MM.1S (cell line): ENCODE data around the gene THEM4.

Experiments used
- DNase-seq: peaks from one replicate; pipeline ENCODE4 v3.0.0-alpha.2; 2015
- H2AFZ ChIP-seq: fragments of 300-600 bp; sonication (generic); 2 replicates; pipeline ENCODE4 v1.6.0; 2016; ENCODE audit warnings: antibody characterized with exemption, low read length
- H3F3A ChIP-seq: fragments of 300-600 bp; sonication (generic); 2 replicates; pipeline ENCODE4 v1.6.1; 2016; ENCODE audit warnings: mild to moderate bottlenecking, antibody characterized with exemption, low read length, moderate library complexity, mixed read lengths; ENCODE audit not compliant: insufficient read depth
- H3K27ac ChIP-seq: fragments of 300-600 bp; sonication (generic); 2 replicates; pipeline ENCODE4 v1.5.1; 2016; ENCODE audit warnings: mild to moderate bottlenecking, low read length
- H3K27me3 ChIP-seq: fragments of 300-600 bp; sonication (generic); replicated peaks from 2 replicates; pipeline ENCODE4 v1.6.0; 2016; ENCODE audit warnings: low read length; ENCODE audit not compliant: insufficient read depth
- H3K36me3 ChIP-seq: fragments of 300-600 bp; sonication (generic); replicated peaks from 2 replicates; pipeline ENCODE4 v1.6.1; 2016; ENCODE audit warnings: mild to moderate bottlenecking, low read length, mixed read lengths; ENCODE audit not compliant: insufficient read depth
- H3K4me1 ChIP-seq: fragments of 300-600 bp; sonication (generic); 2 replicates; pipeline ENCODE4 v1.6.1; 2016; ENCODE audit warnings: low read length, mixed read lengths
- H3K4me2 ChIP-seq: fragments of 300-600 bp; sonication (generic); 2 replicates; pipeline ENCODE4 v1.6.0; 2016; ENCODE audit warnings: low read depth, low read length
- H3K4me3 ChIP-seq: fragments of 300-600 bp; sonication (generic); 2 replicates; pipeline ENCODE4 v1.5.1; 2016; ENCODE audit warnings: low read length, mixed read lengths
- H3K79me2 ChIP-seq: fragments of 300-600 bp; sonication (generic); 2 replicates; pipeline ENCODE4 v1.6.1; 2016; ENCODE audit warnings: mixed run types, low read length, mixed read lengths
- H3K9ac ChIP-seq: fragments of 300-600 bp; sonication (generic); 2 replicates; pipeline ENCODE4 v1.6.1; 2016; ENCODE audit warnings: low read length, mixed read lengths
- H3K9me2 ChIP-seq: fragments of 300-600 bp; sonication (generic); replicated peaks from 2 replicates; pipeline ENCODE4 v1.6.1; 2016; ENCODE audit warnings: mild to moderate bottlenecking, low read length, mixed read lengths; ENCODE audit not compliant: insufficient read depth
- H3K9me3 ChIP-seq: fragments of 300-600 bp; sonication (generic); replicated peaks from 2 replicates; pipeline ENCODE4 v1.6.1; 2016; ENCODE audit warnings: mild to moderate bottlenecking, low read length, mixed read lengths; ENCODE audit not compliant: insufficient read depth
- H4K20me1 ChIP-seq: fragments of 300-600 bp; sonication (generic); 2 replicates; pipeline ENCODE4 v1.6.1; 2016; ENCODE audit warnings: mild to moderate bottlenecking, low read length, moderate library complexity, mixed read lengths; ENCODE audit not compliant: insufficient read depth
- EZH2 ChIP-seq: fragments of 300-600 bp; sonication (generic); optimal IDR thresholded peaks from 2 replicates; pipeline ENCODE3; 2017; ENCODE audit warnings: low read depth, mild to moderate bottlenecking, antibody characterized with exemption, low read length, mixed read lengths
- EZH2phosphoT487 ChIP-seq: fragments of 300-600 bp; sonication (generic); IDR thresholded peaks from 2 replicates; pipeline ENCODE4 v1.6.1; 2018; ENCODE audit warnings: antibody characterized with exemption, low read length
- TF ChIP-seq, protein P1 (sequence below): fragments of 300-600 bp; sonication (generic); IDR thresholded peaks from 2 replicates; pipeline ENCODE4 v1.5.1; 2016; ENCODE audit warnings: antibody characterized with exemption, low read length, mixed read lengths

Gene THEM4

DNA sequence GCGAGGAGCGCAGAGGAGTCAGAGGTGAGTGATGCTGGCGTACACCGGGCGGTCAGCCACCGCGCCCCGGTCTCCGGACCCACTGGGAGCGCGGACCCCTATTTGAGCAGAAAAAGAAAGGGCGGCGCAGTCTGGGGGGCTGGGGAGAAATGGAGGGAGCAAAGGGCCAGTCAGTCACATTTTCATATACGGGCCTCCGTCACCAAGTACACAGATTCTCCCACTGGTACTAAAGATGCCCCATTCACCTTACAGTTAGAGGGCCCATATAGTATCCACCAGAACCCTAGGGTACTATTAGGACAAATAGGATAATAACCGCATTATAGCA, 70.3 kb downstream of the THEM4 start:
- peaks cover 21% of the 10 kb centered on the region for H3F3A ChIP-seq
- H3K4me3 ChIP-seq, result peak overlapping the region; percentile 75
- H3K27me3 ChIP-seq, result no peaks in the 10 kb centered on the region
- H3K36me3 ChIP-seq, result no peaks in the 10 kb centered on the region
- H4K20me1 ChIP-seq, result no peaks in the 10 kb centered on the region
- no peaks in the 10 kb centered on the region for H3K79me2 ChIP-seq
- H3K4me1 ChIP-seq, result peaks cover 36% of the 10 kb centered on the region
- peak overlapping the region; percentile 92 for H2AFZ ChIP-seq
- H3K9ac ChIP-seq, result peak overlapping the region; percentile 66; the same call in 1 of the 2 replicates
- H3K9me3 ChIP-seq, result no peaks in the 10 kb centered on the region
- no peaks in the 10 kb centered on the region for H3K9me2 ChIP-seq
- DNase-seq, result no peak
- peak overlapping the region; percentile 92 for H3K4me2 ChIP-seq
- TF ChIP-seq EZH2phosphoT487, result no peak
- TF ChIP-seq, protein P1, sequence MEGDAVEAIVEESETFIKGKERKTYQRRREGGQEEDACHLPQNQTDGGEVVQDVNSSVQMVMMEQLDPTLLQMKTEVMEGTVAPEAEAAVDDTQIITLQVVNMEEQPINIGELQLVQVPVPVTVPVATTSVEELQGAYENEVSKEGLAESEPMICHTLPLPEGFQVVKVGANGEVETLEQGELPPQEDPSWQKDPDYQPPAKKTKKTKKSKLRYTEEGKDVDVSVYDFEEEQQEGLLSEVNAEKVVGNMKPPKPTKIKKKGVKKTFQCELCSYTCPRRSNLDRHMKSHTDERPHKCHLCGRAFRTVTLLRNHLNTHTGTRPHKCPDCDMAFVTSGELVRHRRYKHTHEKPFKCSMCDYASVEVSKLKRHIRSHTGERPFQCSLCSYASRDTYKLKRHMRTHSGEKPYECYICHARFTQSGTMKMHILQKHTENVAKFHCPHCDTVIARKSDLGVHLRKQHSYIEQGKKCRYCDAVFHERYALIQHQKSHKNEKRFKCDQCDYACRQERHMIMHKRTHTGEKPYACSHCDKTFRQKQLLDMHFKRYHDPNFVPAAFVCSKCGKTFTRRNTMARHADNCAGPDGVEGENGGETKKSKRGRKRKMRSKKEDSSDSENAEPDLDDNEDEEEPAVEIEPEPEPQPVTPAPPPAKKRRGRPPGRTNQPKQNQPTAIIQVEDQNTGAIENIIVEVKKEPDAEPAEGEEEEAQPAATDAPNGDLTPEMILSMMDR, result no peak
- TF ChIP-seq EZH2, result no peak
- H3K27ac ChIP-seq, result peak overlapping the region; percentile 0; the same call in 1 of the 2 replicates

DNA sequence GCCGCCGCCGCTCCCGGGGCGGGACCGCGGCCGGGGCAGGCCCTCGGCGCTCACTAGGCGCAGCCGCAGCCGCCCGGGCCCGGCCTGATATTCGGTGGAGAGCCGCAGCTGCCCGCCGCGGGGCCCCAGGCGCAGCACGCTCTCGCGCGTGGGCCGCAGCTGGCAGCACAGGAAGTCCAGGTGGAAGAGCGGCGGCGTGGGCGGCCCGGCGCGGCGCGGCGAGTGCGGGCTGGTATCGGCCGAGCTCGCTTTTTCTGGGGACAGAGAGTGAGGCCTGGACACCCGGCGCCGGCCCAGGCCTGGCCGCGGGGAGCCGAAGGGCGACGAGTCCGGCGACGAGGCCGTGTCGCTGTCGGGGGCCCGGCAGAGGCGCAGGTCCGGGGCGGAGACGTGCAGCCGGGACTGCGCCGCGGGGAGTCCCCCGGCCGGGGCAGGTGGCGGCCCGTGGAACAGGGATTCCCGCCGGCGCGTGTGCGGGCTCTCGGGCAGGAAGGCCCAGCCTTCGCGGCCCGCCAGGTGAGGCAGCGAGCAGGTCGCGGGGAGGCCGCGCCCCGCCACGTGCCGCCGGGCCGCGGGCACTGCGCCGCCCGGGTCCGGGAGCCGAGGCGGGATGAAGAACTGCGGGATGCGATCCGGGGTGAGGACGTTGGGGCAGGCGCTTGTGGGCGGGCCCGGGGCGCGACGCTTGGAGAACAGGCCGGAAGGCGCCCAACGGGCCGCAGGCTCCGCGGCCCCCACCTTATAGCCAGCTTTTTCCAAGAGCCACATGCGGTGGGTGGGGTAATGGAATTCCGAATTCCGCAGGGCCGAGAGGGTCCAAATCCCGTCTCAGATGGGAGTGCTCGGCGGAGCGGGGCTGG, 70.9 kb downstream of the THEM4 start:
- Histone ChIP-seq H3F3A (peaks cover 21% of the 10 kb centered on the region), H3K27ac (peak overlapping the region; percentile 0; the same call in 1 of the 2 replicates), H3K4me1 (peaks cover 41% of the 10 kb centered on the region), H3K4me3 (peak overlapping the region; percentile 75), H4K20me1 (no peaks in the 10 kb centered on the region), H3K36me3 (no peaks in the 10 kb centered on the region), H2AFZ (peak overlapping the region; percentile 92), H3K27me3 (no peaks in the 10 kb centered on the region), H3K79me2 (no peaks in the 10 kb centered on the region), H3K9me3 (no peaks in the 10 kb centered on the region), H3K9me2 (no peaks in the 10 kb centered on the region), H3K4me2 (peak overlapping the region; percentile 92), H3K9ac (peak overlapping the region; percentile 66; the same call in 1 of the 2 replicates)
- TF ChIP-seq, protein P1, result no peak
- TF ChIP-seq EZH2phosphoT487, result no peak
- no peak for TF ChIP-seq EZH2
- peak; percentile 20 for DNase-seq

DNA sequence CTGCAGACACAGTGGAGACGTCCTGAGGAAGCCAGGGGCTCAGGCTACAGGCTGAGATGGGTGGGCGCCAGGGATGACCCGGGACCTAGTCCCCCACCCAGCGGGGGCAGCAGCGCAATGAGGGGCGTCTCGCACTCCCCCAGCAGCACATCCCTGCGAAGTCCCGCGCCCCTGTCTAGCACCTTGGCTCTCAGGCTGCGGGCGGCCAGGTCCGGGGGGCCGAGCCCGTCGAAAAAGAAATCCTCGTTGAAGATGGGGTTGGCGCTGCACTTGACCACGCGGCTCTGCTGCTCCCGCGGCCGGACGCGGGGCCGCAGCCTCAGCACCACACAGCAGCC, 71.5 kb downstream of the THEM4 start:
- H3K9ac ChIP-seq, result no peak overlapping the region
- H4K20me1 ChIP-seq, result no peaks in the 10 kb centered on the region
- DNase-seq, result no peak
- peaks cover 21% of the 10 kb centered on the region for H3F3A ChIP-seq
- no peaks in the 10 kb centered on the region for H3K79me2 ChIP-seq
- no peaks in the 10 kb centered on the region for H3K27me3 ChIP-seq
- no peaks in the 10 kb centered on the region for H3K9me3 ChIP-seq
- no peak overlapping the region for H2AFZ ChIP-seq
- peaks cover 43% of the 10 kb centered on the region for H3K4me1 ChIP-seq
- no peak overlapping the region for H3K4me3 ChIP-seq
- H3K36me3 ChIP-seq, result no peaks in the 10 kb centered on the region
- no peak overlapping the region for H3K4me2 ChIP-seq
- H3K9me2 ChIP-seq, result no peaks in the 10 kb centered on the region
- H3K27ac ChIP-seq, result no peak overlapping the region
- TF ChIP-seq EZH2phosphoT487, result no peak
- TF ChIP-seq, protein P1, result no peak
- no peak for TF ChIP-seq EZH2
